Osteocyte (in vitro differentiated cells): ENCODE measurements around the gene C18orf54. TPM values are rescaled to one million over a fixed set of nuclear protein-coding genes. Genes with fewer than 3 reads are reported as not detected.
"Not testable (repeated sequence)": the region's sequence is repeated elsewhere in the genome, so short reads cannot be mapped to it uniquely, and the experiment has no call there.

Source experiments
- DNase-seq: peaks from one replicate; pipeline ENCODE4 v3.0.0; 2021; ENCODE audit warnings: mixed read lengths; ENCODE audit not compliant: unreplicated experiment; ENCODE audit errors: extremely low spot score
- H3K27ac Mint-ChIP-seq: one replicate; pipeline ENCODE4 v1.8.0; 2021; ENCODE audit warnings: mild to moderate bottlenecking, mixed read lengths; ENCODE audit not compliant: unreplicated experiment
- H3K27me3 Mint-ChIP-seq: one replicate; pipeline ENCODE4 v1.8.0; 2021; ENCODE audit warnings: mixed read lengths; ENCODE audit not compliant: unreplicated experiment
- H3K36me3 Mint-ChIP-seq: one replicate; pipeline ENCODE4 v1.8.0; 2021; ENCODE audit warnings: mixed read lengths; ENCODE audit not compliant: unreplicated experiment
- H3K4me1 Mint-ChIP-seq: one replicate; pipeline ENCODE4 v1.8.0; 2021; ENCODE audit warnings: mixed read lengths; ENCODE audit not compliant: unreplicated experiment
- H3K4me3 Mint-ChIP-seq: one replicate; pipeline ENCODE4 v1.8.0; 2021; ENCODE audit warnings: mild to moderate bottlenecking, moderate library complexity, mixed read lengths; ENCODE audit not compliant: unreplicated experiment
- H3K9me3 Mint-ChIP-seq: one replicate; pipeline ENCODE4 v1.8.0; 2021; ENCODE audit warnings: mixed read lengths; ENCODE audit not compliant: unreplicated experiment
- CTCF ChIP-seq: fragments of 200-600 bp; sonication (generic); IDR thresholded peaks from 2 replicates; pipeline ENCODE4 v1.5.0; 2021; ENCODE audit warnings: antibody characterized with exemption, mild to moderate bottlenecking, moderate library complexity
- long read RNA-seq: library from polyadenylated mRNA; unstranded; transcript quantifications from one replicate; pipeline ENCODE4 v2.0.0, GENCODE V29; 2021
- total RNA-seq: library from RNA; stranded (reverse); gene quantifications from 2 replicates; pipeline ENCODE4 v1.2.1, GENCODE V29; 2021

Gene C18orf54
- 5.4 and 6.4 TPM in 2 replicates for total RNA-seq
- long read RNA-seq, partial matches to known transcripts = 0 of 2 reads
- long read RNA-seq, other reads (novel, unspliced or antisense) = 2 of 2 reads

- Mint-ChIP-seq H3K36me3 (peaks cover 4% of the 10 kb centered on the region), H3K9me3 (no peaks in the 10 kb centered on the region), H3K27me3 (no peaks in the 10 kb centered on the region), H3K27ac (peak within 1 kb of the TSS; percentile 98), H3K4me1 (peaks cover 17% of the 10 kb centered on the region), H3K4me3 (peak within 1 kb of the TSS; percentile 100)
- DNase-seq = peak; percentile 96
- peak; percentile 36 for TF ChIP-seq CTCF
Observed at GRCh38 chr18:54357660-54358494, at the start of gene C18orf54, which contains the start of gene STARD6. C18orf54 (plus strand) TSS chr18:54357906; CDS start chr18:54360573, 2,667 bp downstream. STARD6 (minus strand) TSS chr18:54357858; CDS start chr18:54354573, 3,285 bp downstream.

GRCh38 chr18:54309564-54309963 is 48.1 kb upstream of the C18orf54 start:
- not testable (repeated sequence) for H3K27ac Mint-ChIP-seq, H3K36me3 Mint-ChIP-seq, DNase-seq, H3K4me3 Mint-ChIP-seq, H3K4me1 Mint-ChIP-seq, H3K9me3 Mint-ChIP-seq
- peaks cover 34% of the 10 kb centered on the region for H3K27me3 Mint-ChIP-seq

GRCh38 chr18:54316071-54316820 is 41.5 kb upstream of the C18orf54 start:
- Mint-ChIP-seq H3K4me3 (no peak overlapping the region), H3K27me3 (peaks cover 40% of the 10 kb centered on the region), H3K36me3 (no peaks in the 10 kb centered on the region), H3K9me3 (no peaks in the 10 kb centered on the region), H3K27ac (no peak overlapping the region), H3K4me1 (no peaks in the 10 kb centered on the region)
- TF ChIP-seq CTCF = no peak
- no peak for DNase-seq

GRCh38 chr18:54323561-54323960 is 34.1 kb upstream of the C18orf54 start:
- Mint-ChIP-seq H3K4me1 (peaks cover 6% of the 10 kb centered on the region), H3K36me3 (no peaks in the 10 kb centered on the region), H3K4me3 (no peak overlapping the region), H3K27me3 (peaks cover 2% of the 10 kb centered on the region), H3K9me3 (no peaks in the 10 kb centered on the region), H3K27ac (no peak overlapping the region)
- TF ChIP-seq CTCF = no peak
- DNase-seq = no peak

GRCh38 chr18:54323970-54324369 is 33.7 kb upstream of the C18orf54 start:
- Mint-ChIP-seq H3K36me3 (no peaks in the 10 kb centered on the region), H3K27me3 (peaks cover 2% of the 10 kb centered on the region), H3K9me3 (no peaks in the 10 kb centered on the region), H3K4me3 (no peak overlapping the region), H3K27ac (no peak overlapping the region), H3K4me1 (peaks cover 6% of the 10 kb centered on the region)
- DNase-seq = no peak
- TF ChIP-seq CTCF = no peak
